ENCODE data around the gene COA8. TPM values are rescaled to one million over a fixed set of nuclear protein-coding genes. Genes with fewer than 3 reads are reported as not detected.

The COA8 gene
- total and polyA plus RNA-seq, 2 of the 8 experiments (the other 6 are each of a cell fraction or from before 2014, with no cell fraction given), result 7.1 to 35.5 TPM

- TF ChIP-seq CHD7 (IDR thresholded peaks at IDR 0.05; ENCODE audit: insufficient replicate concordance, low read length), result no peak
- TF ChIP-seq MAFK (IDR thresholded peaks at IDR 0.05; ENCODE audit: low read depth, low read length), result no peak
- no peak for TF ChIP-seq SP2 (IDR thresholded peaks at IDR 0.05; ENCODE audit: low read length)
- TF ChIP-seq ZNF274 (IDR thresholded peaks at IDR 0.05; ENCODE audit: borderline replicate concordance, extremely low read depth, low read length), result no peak
Observed at GRCh38 chr14:103576371-103577024, 13.7 kb downstream of the COA8 start (continued).

Data from H1 (cell line).